HG02763 (cell line): ENCODE results near the gene TMEM106A.
"Not testable (repeated sequence)": the region's sequence is repeated elsewhere in the genome, so short reads cannot be mapped to it uniquely, and the experiment has no call there.

ENCODE experiments used
- ATAC-seq: cut with Tn5 transposase; IDR thresholded peaks from one replicate; pipeline ENCODE4 v1.9.1; 2021; ENCODE audit warnings: mild to moderate bottlenecking, moderate library complexity; ENCODE audit not compliant: unreplicated experiment

TMEM106A gene

DNA sequence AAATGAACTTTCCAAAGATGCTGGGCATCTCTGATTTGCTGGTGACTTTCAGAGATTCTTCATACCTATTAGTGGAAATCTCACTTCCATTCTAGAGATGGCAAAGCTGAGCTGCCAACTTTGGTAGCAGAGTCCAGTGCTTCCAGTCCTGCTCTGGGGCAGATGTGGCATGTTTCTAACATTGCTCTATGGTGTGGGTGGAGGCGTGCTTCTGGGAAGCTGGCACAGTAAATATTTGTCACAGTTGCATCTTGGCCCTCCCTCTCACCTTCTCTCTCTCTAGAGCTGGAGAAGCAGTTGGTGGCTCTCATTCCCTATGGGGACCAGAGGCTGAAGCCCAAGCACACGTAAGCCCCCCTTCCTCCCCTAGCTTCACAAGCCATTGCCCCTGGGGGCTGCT, 1.9 kb downstream of the TMEM106A start:
- ATAC-seq = no peak

DNA sequence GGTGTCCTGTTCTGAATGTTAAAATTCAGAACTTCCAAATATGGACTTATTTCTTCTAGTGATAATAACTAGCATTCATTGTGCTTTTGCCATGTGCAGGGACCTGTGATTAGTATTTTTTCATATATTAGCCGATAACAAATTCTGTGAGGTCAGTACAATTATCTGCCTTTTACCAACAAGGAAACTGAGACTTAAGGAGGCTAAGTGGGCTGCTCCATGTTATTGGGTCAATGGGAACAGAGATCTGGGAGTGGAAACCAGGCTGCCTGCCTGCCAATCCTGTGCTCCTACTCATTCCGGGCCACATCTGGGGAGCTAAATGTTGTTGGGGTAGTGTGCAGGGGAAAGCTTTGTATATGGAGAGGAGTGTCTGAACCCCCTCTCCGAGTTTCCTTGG, 3.7 kb downstream of the TMEM106A start:
- no peak for ATAC-seq

DNA sequence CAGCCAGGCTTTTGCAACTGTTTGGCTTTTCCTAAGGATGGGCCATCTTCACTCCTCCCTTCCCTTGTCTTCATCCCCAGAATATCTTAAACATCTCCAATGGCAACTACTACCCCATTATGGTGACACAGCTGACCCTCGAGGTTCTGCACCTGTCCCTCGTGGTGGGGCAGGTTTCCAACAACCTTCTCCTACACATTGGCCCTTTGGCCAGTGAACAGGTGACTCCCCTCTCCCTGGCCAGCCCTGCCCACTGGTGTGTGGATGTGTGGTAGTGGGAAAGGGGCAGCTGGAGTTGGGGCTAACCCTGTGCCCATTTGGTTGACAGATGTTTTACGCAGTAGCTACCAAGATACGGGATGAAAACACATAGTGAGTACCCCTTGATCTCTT, 4.7 kb downstream of the TMEM106A start:
- ATAC-seq = no peak

DNA sequence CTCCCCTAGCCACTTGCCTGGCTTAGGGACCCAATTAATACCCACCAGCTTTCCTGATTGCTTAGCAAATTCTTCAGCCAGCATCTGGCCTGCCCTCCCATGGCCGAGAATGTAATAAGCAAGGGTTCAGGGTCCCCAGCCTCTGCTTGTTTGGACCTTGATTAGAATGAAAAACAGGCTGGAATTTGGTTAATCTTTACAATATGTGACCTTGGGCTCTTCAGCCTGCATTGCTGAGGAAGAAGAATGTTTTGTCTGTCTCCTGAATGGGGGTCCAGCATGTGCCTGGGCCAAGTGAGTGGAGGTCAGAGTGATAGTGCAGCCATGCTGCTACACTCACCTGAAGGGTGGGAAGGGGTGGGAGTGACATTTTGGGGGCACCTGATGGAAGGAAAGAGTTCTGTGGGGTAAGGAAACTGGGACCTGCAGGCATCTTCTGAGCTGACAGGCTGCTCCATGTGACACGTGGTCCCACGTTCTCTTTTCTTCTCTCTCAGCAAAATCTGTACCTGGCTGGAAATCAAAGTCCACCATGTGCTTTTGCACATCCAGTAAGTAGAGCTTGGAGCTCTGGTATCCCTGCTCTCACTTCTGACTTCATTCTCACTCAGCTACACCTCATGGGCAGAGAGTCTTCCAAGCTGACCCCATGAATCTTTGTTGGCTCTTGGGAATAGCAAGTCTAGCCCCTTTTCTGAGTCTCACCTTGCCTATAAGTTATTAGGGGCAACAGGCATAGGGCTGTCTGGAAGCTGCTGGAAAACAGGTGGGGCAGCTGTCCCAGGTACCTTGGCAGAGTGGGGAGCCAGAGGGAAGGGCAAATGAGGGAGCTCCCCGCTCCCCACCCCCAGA, 5.3 kb downstream of the TMEM106A start:
- no peak for ATAC-seq

GRCh38 chr17:43217614-43218087, 6.0 kb downstream of the TMEM106A start:
- no peak for ATAC-seq

DNA sequence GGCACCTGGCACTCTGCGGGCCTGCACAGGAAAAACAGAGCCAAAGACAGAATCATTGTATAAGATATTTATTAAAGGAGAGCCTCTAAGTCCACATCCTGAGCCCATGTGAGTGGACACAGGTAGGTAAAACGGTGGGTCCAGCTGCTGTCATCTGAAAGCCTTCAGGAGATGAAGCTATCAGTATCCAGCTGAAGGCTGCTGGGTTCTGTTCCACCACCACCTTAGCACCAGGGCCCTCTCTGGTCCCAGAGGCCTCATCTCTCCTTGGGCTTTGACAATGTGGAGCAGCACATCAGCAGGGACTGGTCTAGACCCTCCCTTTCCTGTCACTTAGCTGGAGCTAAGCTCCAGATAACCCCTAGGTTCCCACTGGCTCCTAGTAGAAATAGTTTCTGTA, 7.3 kb downstream of the TMEM106A start:
- ATAC-seq = no peak

- no peak for ATAC-seq
Measured at GRCh38 chr17:43219746-43220380, 8.2 kb downstream of the TMEM106A start.

DNA sequence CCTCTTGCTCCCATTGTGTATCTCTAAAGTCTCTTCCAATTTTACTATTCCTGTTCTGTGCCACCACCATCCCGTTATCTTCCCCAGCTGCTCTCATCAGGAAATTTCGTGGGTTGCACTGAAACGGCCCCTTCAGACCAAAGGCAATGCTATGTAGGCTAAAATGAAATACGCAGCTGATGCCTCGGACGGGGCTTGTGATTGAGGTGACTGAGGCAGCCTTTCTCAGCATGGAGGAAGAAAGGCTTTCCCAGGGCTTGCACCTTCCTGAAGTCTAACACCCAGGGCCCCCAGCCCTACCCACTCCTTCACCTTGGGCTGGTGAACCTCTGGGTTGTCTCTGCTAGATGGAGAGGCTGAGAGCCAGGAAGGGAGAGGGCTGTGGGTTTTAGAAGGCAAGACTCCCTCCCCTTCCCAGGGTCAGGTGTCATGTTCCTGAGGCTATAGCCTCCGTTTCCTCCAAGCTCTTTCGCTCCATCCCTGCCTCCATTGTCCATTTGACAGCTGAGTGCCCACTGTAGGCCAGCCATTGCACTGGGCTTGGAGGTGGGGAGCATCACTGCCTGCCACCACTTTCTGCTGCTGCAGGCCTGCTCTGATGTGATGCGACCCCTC, 8.9 kb downstream of the TMEM106A start:
- ATAC-seq = no peak

GRCh38 chr17:43224146-43224705, 12.6 kb downstream of the TMEM106A start:
- ATAC-seq = no peak

DNA sequence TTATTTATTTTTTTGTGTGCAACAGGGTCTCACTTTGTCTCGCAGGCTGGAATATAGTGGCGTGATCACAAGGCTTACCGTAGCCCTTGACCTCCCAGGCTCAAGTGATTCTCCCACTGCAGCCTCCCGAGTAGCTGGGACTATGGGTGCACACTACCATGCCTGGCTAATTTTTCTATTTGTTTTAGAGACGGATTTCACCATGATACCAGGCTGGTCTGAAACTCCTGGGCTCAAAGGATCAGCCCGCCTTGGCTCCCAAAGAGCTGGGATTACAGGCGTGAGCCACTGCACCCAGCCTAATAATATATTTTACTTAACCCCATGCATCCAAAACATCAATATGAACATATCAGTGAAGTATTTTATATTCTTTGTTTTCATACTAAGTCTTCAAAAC, 14.7 kb downstream of the TMEM106A start:
- no peak for ATAC-seq

DNA sequence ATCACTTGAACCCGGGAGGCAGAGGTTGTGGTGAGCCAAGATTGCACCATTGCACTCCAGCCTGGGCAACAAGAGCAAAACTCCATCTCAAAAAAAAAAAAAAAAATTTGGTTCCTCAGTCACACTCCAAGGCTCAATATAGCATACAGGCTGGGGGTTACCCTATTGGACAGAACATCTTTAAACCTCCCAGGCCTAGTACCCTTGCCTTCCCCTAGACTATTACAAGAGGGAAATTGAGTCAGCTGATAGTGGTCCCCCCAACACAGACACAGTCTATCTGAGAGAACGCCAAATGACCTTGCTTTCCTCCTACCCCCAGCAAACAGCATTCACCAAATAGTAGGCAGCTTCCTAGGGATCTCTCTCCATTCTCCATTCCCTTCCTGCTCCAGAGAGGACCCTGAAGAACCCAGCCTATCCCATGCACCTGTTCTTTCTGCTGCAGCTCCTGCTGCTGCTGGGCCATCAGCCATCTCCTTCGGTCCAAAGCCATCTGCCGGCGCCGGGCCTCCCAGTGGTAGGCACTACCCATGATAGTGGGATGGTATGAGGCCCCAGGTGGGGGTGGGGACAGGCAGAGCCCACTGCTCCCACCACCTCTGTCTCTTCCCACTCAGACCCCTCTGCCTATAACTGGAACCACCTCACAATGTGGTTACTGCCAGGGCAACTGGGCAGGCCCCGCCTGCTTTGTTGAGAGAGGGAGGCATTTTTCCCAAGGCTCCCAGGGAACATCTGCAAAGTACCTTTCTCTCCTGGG, 16.5 kb downstream of the TMEM106A start, which contains the start of gene CCDC200:
Gene CCDC200, minus strand, starts transcription at position 604 of the 763 bp plus-strand sequence. Its CDS starts 69 bp downstream, at position 535.
- ATAC-seq = not testable (repeated sequence)

- not testable (repeated sequence) for ATAC-seq
Measured at GRCh38 chr17:43231205-43232020, 19.7 kb downstream of the TMEM106A start.

DNA sequence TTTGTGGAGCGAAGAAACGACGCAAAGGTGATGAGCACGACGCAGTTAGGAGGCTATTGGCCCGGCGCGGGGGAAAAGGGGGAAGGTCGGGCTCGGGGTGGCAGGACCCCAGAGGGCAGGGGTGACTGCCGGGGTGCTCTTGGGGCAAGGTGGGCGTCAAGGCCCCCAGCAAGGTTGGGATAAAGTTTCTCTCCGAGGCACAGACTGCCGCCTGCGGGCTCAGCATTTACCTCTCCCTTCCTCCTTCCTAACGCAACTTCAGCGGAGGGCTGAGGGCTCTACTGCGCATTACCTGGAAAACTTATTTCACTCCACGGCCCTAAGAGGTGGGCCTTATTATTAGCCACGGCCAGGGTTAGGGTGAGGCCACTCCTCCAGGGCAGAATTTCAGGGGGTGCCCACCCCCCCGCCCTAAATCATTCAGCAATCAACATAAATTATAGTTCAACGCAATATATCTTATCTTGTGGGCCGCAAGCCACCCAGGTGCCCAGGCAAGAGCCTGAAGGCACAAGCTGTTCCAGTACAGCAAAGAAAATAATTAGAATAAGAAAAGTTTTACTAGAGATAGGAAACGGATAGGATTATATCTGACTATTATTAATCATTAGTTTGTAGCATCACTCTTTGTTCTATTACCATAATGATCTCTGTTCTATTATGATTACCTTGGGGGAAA, 20.5 kb downstream of the TMEM106A start:
- not testable (repeated sequence) for ATAC-seq

DNA sequence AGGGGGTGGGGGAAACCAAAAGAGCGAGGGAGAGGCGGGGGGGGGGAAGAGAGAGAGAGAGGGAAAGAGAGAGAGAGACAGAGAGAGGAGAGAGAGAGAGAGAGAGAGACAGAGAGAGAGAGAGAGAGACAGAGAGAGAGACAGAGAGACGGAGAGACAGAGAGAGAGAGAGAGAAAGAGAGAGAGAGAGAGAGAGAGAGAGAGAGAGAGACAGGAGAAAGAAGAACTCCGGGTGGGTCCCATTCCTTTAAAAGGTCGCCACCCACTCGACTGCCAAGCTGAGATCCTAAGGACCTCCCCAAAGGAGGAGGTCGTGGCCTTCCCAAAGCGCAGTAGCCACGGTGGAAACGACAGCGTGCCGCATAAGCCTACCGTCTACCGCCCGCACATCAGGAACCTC, 21.6 kb downstream of the TMEM106A start:
- ATAC-seq = not testable (repeated sequence)

- not testable (repeated sequence) for ATAC-seq
Measured at GRCh38 chr17:43233877-43234276, 22.2 kb downstream of the TMEM106A start, which contains the start of gene RNU2-1. Gene RNU2-1 (minus strand): TSS chr17:43233977.

DNA sequence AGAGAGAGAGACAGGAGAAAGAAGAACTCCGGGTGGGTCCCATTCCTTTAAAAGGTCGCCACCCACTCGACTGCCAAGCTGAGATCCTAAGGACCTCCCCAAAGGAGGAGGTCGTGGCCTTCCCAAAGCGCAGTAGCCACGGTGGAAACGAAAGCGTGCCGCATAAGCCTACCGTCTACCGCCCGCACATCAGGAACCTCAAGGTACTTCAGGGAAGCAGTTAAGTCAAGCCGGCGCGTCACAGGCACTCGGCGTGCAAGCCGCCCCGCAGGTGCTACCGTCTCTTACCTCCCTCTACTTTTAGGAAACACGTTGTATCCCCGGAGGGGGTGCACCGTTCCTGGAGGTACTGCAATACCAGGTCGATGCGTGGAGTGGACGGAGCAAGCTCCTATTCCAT, 27.9 kb downstream of the TMEM106A start:
- ATAC-seq = not testable (repeated sequence)

GRCh38 chr17:43240596-43241352, 29.1 kb downstream of the TMEM106A start:
- ATAC-seq = not testable (repeated sequence)

- ATAC-seq = not testable (repeated sequence)
Measured at GRCh38 chr17:43246456-43246855, 34.8 kb downstream of the TMEM106A start.
